B cell (primary cell): ENCODE results near the gene GJA10. TPM values are rescaled to one million over a fixed set of nuclear protein-coding genes. Genes with fewer than 3 reads are reported as not detected.
A peak's percentile ranks its signal among the peaks of the same experiment; 100 is the strongest.

Source experiments
- ATAC-seq: fragments of 200-7000 bp; cut with Tn5 transposase; one replicate; pipeline ENCODE4 v1.10.0; 2021; ENCODE audit warnings: low read depth, mild to moderate bottlenecking, moderate number of reproducible peaks, moderate library complexity
- CTCF ChIA-PET: fragments of 350-600 bp; sonication (Branson Sonifier 250); formaldehyde crosslinking; loops from one replicate; lab custom pipeline; 2021; ENCODE audit warnings: antibody characterized with exemption, inconsistent platforms; lab: Charles Lee
- POLR2A ChIA-PET: fragments of 350-600 bp; sonication (Branson Sonifier 250); formaldehyde crosslinking; loops from one replicate; lab custom pipeline; 2021; ENCODE audit warnings: antibody characterized with exemption; lab: Charles Lee
- DNase-seq: peaks from one replicate; pipeline ENCODE4 v3.0.0; 2013
- H2AFZ ChIP-seq: 2 replicates; pipeline ENCODE4 v1.6.1; 2012; ENCODE audit warnings: mild to moderate bottlenecking, low read depth, low read length; ENCODE audit not compliant: insufficient read depth, poor library complexity, severe bottlenecking
- H3K27ac ChIP-seq, 2 donors: 1 replicate in 1 of 2; 2 replicates in 1 of 2; pipeline ENCODE4 v1.5.1; 2012 to 2013; ENCODE audit warnings: low read length in 2 of 2, mild to moderate bottlenecking in 2 of 2, moderate library complexity in 1 of 2
- H3K27me3 ChIP-seq, 4 experiments: fragments of 200-600 bp in 1 of 4; sonication (generic) in 1 of 4; replicated peaks in 1 of 4; 1 replicate in 2 of 4; 2 replicates in 2 of 4; pipeline versions ENCODE4 v1.6.1 to v1.7.0; 2013 to 2016; ENCODE audit warnings: low read length in 3 of 4, mild to moderate bottlenecking in 2 of 4, mixed read lengths in 1 of 4, moderate library complexity in 1 of 4; ENCODE audit not compliant: insufficient read depth in 4 of 4, control insufficient read depth in 3 of 4; ENCODE audit errors: control extremely low read depth in 1 of 4
- H3K36me3 ChIP-seq, 2 experiments: replicated peaks in 1 of 2; 1 replicate in 1 of 2; 2 replicates in 1 of 2; pipeline versions ENCODE4 v1.6.1 to v1.7.1; 2013; ENCODE audit warnings: low read length in 1 of 2; ENCODE audit not compliant: insufficient read depth in 2 of 2, control insufficient read depth in 1 of 2; ENCODE audit errors: control extremely low read depth in 1 of 2, extremely low read depth in 1 of 2
- H3K4me1 ChIP-seq, 2 donors: fragments of 200-600 bp in 1 of 2; sonication (generic) in 1 of 2; 1 replicate in 1 of 2; 2 replicates in 1 of 2; pipeline versions ENCODE4 v1.5.1 to v1.6.1; 2013 to 2017; ENCODE audit warnings: low read length in 2 of 2; ENCODE audit not compliant: control insufficient read depth in 2 of 2, insufficient read depth in 2 of 2
- H3K4me2 ChIP-seq: replicated peaks from 2 replicates; pipeline ENCODE3; 2012; ENCODE audit warnings: mild to moderate bottlenecking, low read depth, low read length; ENCODE audit not compliant: poor library complexity, severe bottlenecking
- H3K4me3 ChIP-seq, 5 experiments: fragments of 200-600 bp in 1 of 5; sonication (generic) in 1 of 5; 1 replicate in 3 of 5; 2 replicates in 2 of 5; pipeline versions ENCODE4 v1.5.1 to v1.7.0; 2011 to 2016; ENCODE audit warnings: low read length in 4 of 5, mild to moderate bottlenecking in 4 of 5, low read depth in 2 of 5, control low read depth in 1 of 5, moderate library complexity in 1 of 5; ENCODE audit not compliant: insufficient read depth in 1 of 5; ENCODE audit errors: control extremely low read depth in 1 of 5, extremely low read depth in 1 of 5
- H3K79me2 ChIP-seq: fragments of 200-600 bp; sonication (generic); one replicate; pipeline ENCODE4 v1.6.0; 2016; ENCODE audit warnings: low read length; ENCODE audit not compliant: control insufficient read depth, insufficient read depth
- H3K9ac ChIP-seq: fragments of 200-600 bp; sonication (generic); 2 replicates; pipeline ENCODE4 v1.6.1; 2017; ENCODE audit warnings: mild to moderate bottlenecking, low read length, moderate library complexity
- H3K9me3 ChIP-seq, 3 donors: one replicate each; pipeline versions ENCODE4 v1.6.1 to v1.7.1; 2013; ENCODE audit warnings: low read length in 2 of 3; ENCODE audit not compliant: control insufficient read depth in 2 of 3, insufficient read depth in 1 of 3; ENCODE audit errors: control extremely low read depth in 1 of 3
- H4K20me1 ChIP-seq: 2 replicates; pipeline ENCODE4 v1.6.0; 2012; ENCODE audit warnings: mild to moderate bottlenecking, low read length; ENCODE audit not compliant: insufficient read depth, control insufficient read depth, poor library complexity, severe bottlenecking
- H3K27ac Mint-ChIP-seq: one replicate; pipeline ENCODE4 v1.8.0; 2021; ENCODE audit warnings: mixed read lengths
- H3K27me3 Mint-ChIP-seq: one replicate; pipeline ENCODE4 v1.8.0; 2021; ENCODE audit warnings: mixed read lengths
- H3K4me1 Mint-ChIP-seq: one replicate; pipeline ENCODE4 v1.8.0; 2021; ENCODE audit warnings: mixed read lengths
- H3K4me3 Mint-ChIP-seq: one replicate; pipeline ENCODE4 v1.8.0; 2021; ENCODE audit warnings: mixed read lengths
- H3K9me3 Mint-ChIP-seq: one replicate; pipeline ENCODE4 v1.8.0; 2022; ENCODE audit warnings: mixed read lengths; ENCODE audit not compliant: insufficient read depth
- CTCF ChIP-seq: fragments of 200-600 bp; IDR thresholded peaks from one replicate; pipeline ENCODE4 v1.8.0; 2022; ENCODE audit warnings: antibody characterized with exemption, mild to moderate bottlenecking
- EZH2 ChIP-seq: IDR thresholded peaks from 2 replicates; pipeline ENCODE4 v1.6.1; 2012; ENCODE audit warnings: borderline replicate concordance, low read depth, mild to moderate bottlenecking, moderate library complexity, low read length; ENCODE audit not compliant: insufficient read depth, poor library complexity, severe bottlenecking
- WGBS: methylation state at CpG from one replicate; pipeline ENCODE4 v1.1.5; 2013; ENCODE audit warnings: missing lambda C conversion rate; ENCODE audit not compliant: insufficient coverage; 5-methylcytosine and 5-hydroxymethylcytosine counted together
- intact Hi-C: fragments of 100-400 bp; cut with micrococcal nuclease; formaldehyde crosslinking; loops from one replicate; pipeline ENCODE4 v1.10.0; 2022
- polyA plus RNA-seq: library from polyadenylated mRNA; depleted of rRNA; stranded (reverse); fragments of >200 nt; gene quantifications from 2 replicates; pipeline ENCODE4 v1.2.3, GENCODE V29; 2012
- total RNA-seq, 2 donors: library from RNA; stranded (reverse); fragments of 120-200 nt in 1 of 2; gene quantifications; 1 replicate in 1 of 2; 2 replicates in 1 of 2; pipeline versions ENCODE4 v1.2.3 to v1.2.4, GENCODE V29; 2013 to 2022

Gene GJA10
- total and polyA plus RNA-seq, 2 donors (not counting 1 experiment from before 2014, with no cell fraction given): not detected

- POLR2A ChIA-PET: no interaction called here
- TF ChIP-seq CTCF (no peak), EZH2 (no peak)
- peaks cover 7 to 48% of the 10 kb centered on the region in 2 experiments for H3K36me3 ChIP-seq
- ATAC-seq (no peak), DNase-seq (no peak)
- peaks cover 0 to 3% of the 10 kb centered on the region in 2 donors for H3K4me1 ChIP-seq
- no peaks in the 10 kb centered on the region for H3K79me2 ChIP-seq
- peaks cover 15% of the 10 kb centered on the region for H3K4me1 Mint-ChIP-seq
- H4K20me1 ChIP-seq: peaks cover 45% of the 10 kb centered on the region
- no peak overlapping the region for H2AFZ ChIP-seq
- CTCF ChIA-PET: interaction anchor here (1.7 kb wide), 1 partner anchor 12 kb away, joined by 7 read pairs; no protein-coding TSS in a partner anchor
- H3K4me2 ChIP-seq: no peak overlapping the region
- H3K27me3 ChIP-seq: no peaks in the 10 kb centered on the region
- WGBS: 100% methylated on average over 1 of the region's 6 CpGs
- H3K9ac ChIP-seq: no peak overlapping the region
- no peak overlapping the region for H3K27ac Mint-ChIP-seq
- no peaks in the 10 kb centered on the region for H3K27me3 Mint-ChIP-seq
- H3K27ac ChIP-seq: no peak overlapping the region
- H3K4me3 Mint-ChIP-seq: no peak overlapping the region
- intact Hi-C loops: no loop called here
- no peaks in the 10 kb centered on the region for H3K9me3 ChIP-seq
- H3K4me3 ChIP-seq: no peak overlapping the region
- H3K9me3 Mint-ChIP-seq: no peaks in the 10 kb centered on the region
These were observed 34.3 kb downstream of the GJA10 start for GRCh38 chr6:89928604-89929003.

- 95% methylated on average over 4 of the region's 5 CpGs for WGBS
- H3K4me1 Mint-ChIP-seq: peaks cover 15% of the 10 kb centered on the region
- TF ChIP-seq CTCF: no peak
- no peak for TF ChIP-seq EZH2
- Histone ChIP-seq H3K4me3 (no peak overlapping the region), H3K4me1 (peaks cover 0 to 3% of the 10 kb centered on the region in 2 donors), H3K79me2 (no peaks in the 10 kb centered on the region), H3K27me3 (no peaks in the 10 kb centered on the region), H3K4me2 (no peak overlapping the region), H3K27ac (no peak overlapping the region), H4K20me1 (peaks cover 60% of the 10 kb centered on the region), H3K9ac (no peak overlapping the region), H3K9me3 (no peaks in the 10 kb centered on the region), H3K36me3 (peaks cover 7 to 65% of the 10 kb centered on the region in 2 experiments), H2AFZ (no peak overlapping the region)
- ChIA-PET CTCF (interaction anchor here (0.6 to 2.2 kb wide), 5 partner anchors 10 to 549 kb away, joined by 3 to 7 read pairs (median 3); no protein-coding TSS in a partner anchor), POLR2A (no interaction called here)
- intact Hi-C loops: no loop called here
- H3K27me3 Mint-ChIP-seq: no peaks in the 10 kb centered on the region
- DNase-seq (no peak), ATAC-seq (no peak)
- H3K4me3 Mint-ChIP-seq: no peak overlapping the region
- peak overlapping the region; percentile 20 for H3K27ac Mint-ChIP-seq
- no peaks in the 10 kb centered on the region for H3K9me3 Mint-ChIP-seq
These were observed 36.5 kb downstream of the GJA10 start for GRCh38 chr6:89930789-89931188.
